Upper lobe of right lung (tissue), 1 donor: ENCODE results near the gene PACS1. TPM values are rescaled to one million over a fixed set of nuclear protein-coding genes. Genes with fewer than 3 reads are reported as not detected.

Source experiments
- ATAC-seq: fragments of 200-7000 bp; cut with Tn5 transposase; one replicate; pipeline ENCODE4 v1.9.1; 2020; ENCODE audit warnings: mild to moderate bottlenecking, moderate library complexity
- DNase-seq: peaks from one replicate; pipeline ENCODE4 v3.0.0-alpha.2; 2020
- H3K27ac ChIP-seq: fragments of 200-600 bp; one replicate; pipeline ENCODE4 v1.8.0; 2022
- H3K27me3 ChIP-seq: fragments of 200-600 bp; one replicate; pipeline ENCODE4 v1.8.0; 2022; ENCODE audit warnings: mild to moderate bottlenecking
- H3K36me3 ChIP-seq: fragments of 200-600 bp; one replicate; pipeline ENCODE4 v1.8.0; 2022
- H3K4me1 ChIP-seq: fragments of 200-600 bp; one replicate; pipeline ENCODE4 v1.8.0; 2022
- H3K4me3 ChIP-seq: fragments of 200-600 bp; one replicate; pipeline ENCODE4 v1.8.0; 2022; ENCODE audit warnings: mild to moderate bottlenecking
- H3K9me3 ChIP-seq: fragments of 200-600 bp; one replicate; pipeline ENCODE4 v1.8.0; 2022
- intact Hi-C: fragments of 100-400 bp; cut with DNase I; formaldehyde crosslinking; loops from one replicate; pipeline ENCODE4 v1.11.0; 2022
- total RNA-seq: library from RNA; stranded (reverse); fragmentation: NEBNext Ultra II Directional; extraction: Animal tissue kit (Norgen Biotek cat#: 25700); gene quantifications from one replicate; pipeline ENCODE4 v1.2.1, GENCODE V29; 2021
- TF ChIP-seq, protein P1 (sequence below): fragments of 200-600 bp; IDR thresholded peaks from one replicate; pipeline ENCODE4 v1.8.0; 2022; ENCODE audit warnings: antibody characterized with exemption
- donor health status: DM: no; HTN: yes; CAD: no; lungs with severe emphysema.

The PACS1 gene
- total RNA-seq, 1 donor from 2014 or later, result 55.9 TPM

DNA sequence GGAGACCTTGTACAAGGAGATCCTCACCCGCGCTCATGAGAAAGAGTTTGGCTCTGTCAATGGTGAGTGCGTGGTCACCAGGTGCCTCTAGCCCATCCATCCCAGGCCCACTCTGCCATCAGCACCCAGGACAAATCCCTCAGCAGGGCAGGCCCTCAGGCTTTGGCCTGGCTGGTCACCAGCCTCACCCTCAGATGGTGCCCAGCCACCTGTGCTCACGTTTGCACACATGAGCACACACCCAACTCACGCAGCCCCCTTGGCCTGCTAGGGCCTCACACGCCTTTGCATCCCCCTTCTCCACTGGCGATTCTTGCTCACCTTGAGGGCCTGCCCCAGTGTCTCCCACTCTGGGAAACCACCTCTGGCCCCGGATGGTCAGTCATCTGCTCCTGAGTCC lies 194.3 kb downstream of the PACS1 start:
- ATAC-seq, result no peak
- intact Hi-C loops, result no loop called here
- no peak for DNase-seq
- Histone ChIP-seq H3K4me1 (peaks cover 3% of the 10 kb centered on the region), H3K4me3 (no peak overlapping the region), H3K9me3 (no peaks in the 10 kb centered on the region), H3K27me3 (no peaks in the 10 kb centered on the region), H3K36me3 (no peaks in the 10 kb centered on the region), H3K27ac (no peak overlapping the region)
- TF ChIP-seq, protein P1, sequence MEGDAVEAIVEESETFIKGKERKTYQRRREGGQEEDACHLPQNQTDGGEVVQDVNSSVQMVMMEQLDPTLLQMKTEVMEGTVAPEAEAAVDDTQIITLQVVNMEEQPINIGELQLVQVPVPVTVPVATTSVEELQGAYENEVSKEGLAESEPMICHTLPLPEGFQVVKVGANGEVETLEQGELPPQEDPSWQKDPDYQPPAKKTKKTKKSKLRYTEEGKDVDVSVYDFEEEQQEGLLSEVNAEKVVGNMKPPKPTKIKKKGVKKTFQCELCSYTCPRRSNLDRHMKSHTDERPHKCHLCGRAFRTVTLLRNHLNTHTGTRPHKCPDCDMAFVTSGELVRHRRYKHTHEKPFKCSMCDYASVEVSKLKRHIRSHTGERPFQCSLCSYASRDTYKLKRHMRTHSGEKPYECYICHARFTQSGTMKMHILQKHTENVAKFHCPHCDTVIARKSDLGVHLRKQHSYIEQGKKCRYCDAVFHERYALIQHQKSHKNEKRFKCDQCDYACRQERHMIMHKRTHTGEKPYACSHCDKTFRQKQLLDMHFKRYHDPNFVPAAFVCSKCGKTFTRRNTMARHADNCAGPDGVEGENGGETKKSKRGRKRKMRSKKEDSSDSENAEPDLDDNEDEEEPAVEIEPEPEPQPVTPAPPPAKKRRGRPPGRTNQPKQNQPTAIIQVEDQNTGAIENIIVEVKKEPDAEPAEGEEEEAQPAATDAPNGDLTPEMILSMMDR, result no peak

DNA sequence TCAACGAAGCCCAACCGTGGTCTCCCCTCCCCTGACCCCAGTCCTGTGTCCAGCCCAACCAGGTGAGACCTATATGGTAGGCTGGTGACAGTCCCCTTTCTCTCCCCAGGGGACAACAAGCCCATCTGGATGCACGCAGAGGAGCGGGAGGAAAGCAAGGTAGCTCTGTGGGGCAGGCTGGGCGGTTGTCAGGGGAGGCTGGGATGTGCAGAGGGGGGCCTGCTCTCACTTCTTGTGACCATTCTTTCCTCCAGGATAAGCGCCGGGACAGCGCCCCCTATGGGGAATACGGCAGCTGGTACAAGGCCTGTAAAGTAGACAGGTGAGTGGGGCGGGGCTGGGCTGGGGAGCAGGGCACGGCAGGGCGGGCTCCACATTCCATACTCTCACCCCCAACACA lies 194.8 kb downstream of the PACS1 start:
- intact Hi-C loops, result no loop called here
- H3K9me3 ChIP-seq, result no peaks in the 10 kb centered on the region
- no peak for ATAC-seq
- no peak for DNase-seq
- no peaks in the 10 kb centered on the region for H3K36me3 ChIP-seq
- H3K4me1 ChIP-seq, result peaks cover 8% of the 10 kb centered on the region
- TF ChIP-seq, protein P1, result peak; percentile 21
- no peak overlapping the region for H3K27ac ChIP-seq
- H3K27me3 ChIP-seq, result no peaks in the 10 kb centered on the region
- no peak overlapping the region for H3K4me3 ChIP-seq

- no peaks in the 10 kb centered on the region for H3K36me3 ChIP-seq
- no peak for DNase-seq
- no peak overlapping the region for H3K27ac ChIP-seq
- H3K27me3 ChIP-seq, result no peaks in the 10 kb centered on the region
- TF ChIP-seq, protein P1, result no peak
- intact Hi-C loops, result no loop called here
- no peaks in the 10 kb centered on the region for H3K9me3 ChIP-seq
- ATAC-seq, result no peak
- no peak overlapping the region for H3K4me3 ChIP-seq
- peaks cover 15% of the 10 kb centered on the region for H3K4me1 ChIP-seq
Observed at GRCh38 chr11:66265531-66266377, 195.7 kb downstream of the PACS1 start.

DNA sequence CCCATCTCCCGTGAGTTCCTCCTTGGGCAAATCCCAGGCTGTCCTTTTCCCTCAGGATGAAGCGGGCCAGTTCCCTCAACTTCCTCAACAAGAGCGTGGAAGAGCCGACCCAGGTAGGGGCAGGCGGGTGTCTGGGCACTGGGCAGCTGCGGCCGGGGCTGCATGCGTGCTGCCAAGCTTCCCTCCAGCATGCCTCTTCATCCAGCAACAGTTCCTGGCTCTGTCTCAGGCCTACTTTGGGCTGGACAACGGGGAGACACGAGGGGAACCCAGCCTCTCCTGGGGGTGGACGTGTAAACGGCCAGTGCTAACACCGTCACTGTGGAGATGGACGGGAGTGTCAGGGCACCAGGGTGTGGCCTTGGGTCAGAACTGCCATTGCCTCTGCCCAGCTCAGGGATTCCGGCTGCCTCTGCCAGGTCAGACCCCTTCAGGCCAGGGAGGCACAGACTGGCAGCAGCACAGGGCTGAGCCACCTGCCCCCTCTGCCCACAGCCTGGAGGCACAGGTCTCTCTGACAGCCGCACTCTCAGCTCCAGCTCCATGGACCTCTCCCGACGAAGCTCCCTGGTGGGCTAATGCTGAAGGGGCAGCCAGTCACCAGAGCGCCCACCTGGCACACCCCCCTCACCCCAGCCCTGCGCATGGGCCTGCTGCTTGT lies 196.4 kb downstream of the PACS1 start:
- peak overlapping the region; percentile 90 for H3K27ac ChIP-seq
- TF ChIP-seq, protein P1, result no peak
- peaks cover under 1% of the 10 kb centered on the region for H3K36me3 ChIP-seq
- H3K4me3 ChIP-seq, result peak overlapping the region; percentile 99
- no peaks in the 10 kb centered on the region for H3K27me3 ChIP-seq
- no peaks in the 10 kb centered on the region for H3K9me3 ChIP-seq
- peaks cover 16% of the 10 kb centered on the region for H3K4me1 ChIP-seq
- intact Hi-C loops, result no loop called here
- no peak for ATAC-seq
- DNase-seq, result peak; percentile 65

DNA sequence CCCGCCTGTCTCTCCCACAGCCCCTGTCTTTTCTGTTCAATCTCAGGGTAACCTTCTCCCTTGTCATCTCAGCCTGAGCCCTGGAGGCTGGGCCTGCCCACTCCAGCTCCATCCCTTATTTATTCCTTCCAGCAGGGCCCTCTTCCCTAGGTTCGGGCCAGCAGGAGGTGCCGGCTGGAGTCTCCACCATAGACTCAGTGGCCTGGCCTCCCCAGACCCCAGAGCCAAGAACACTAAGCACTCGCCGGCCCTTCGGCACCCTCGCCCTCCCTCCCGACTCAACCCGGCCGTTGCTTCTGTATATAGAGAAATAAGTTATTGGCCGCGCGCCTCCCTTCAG lies 196.9 kb downstream of the PACS1 start:
- peaks cover 16% of the 10 kb centered on the region for H3K4me1 ChIP-seq
- ATAC-seq (no peak), DNase-seq (no peak)
- no peaks in the 10 kb centered on the region for H3K27me3 ChIP-seq
- H3K27ac ChIP-seq, result peak overlapping the region; percentile 90
- no peaks in the 10 kb centered on the region for H3K9me3 ChIP-seq
- peaks cover 5% of the 10 kb centered on the region for H3K36me3 ChIP-seq
- intact Hi-C loops, result no loop called here
- TF ChIP-seq, protein P1, result no peak
- peak overlapping the region; percentile 99 for H3K4me3 ChIP-seq
